Breast epithelium (tissue), 4 donors: ENCODE measurements around the gene INSYN2A. TPM values are rescaled to one million over a fixed set of nuclear protein-coding genes. Genes with fewer than 3 reads are reported as not detected.

ENCODE experiments used
- DNase-seq, 2 donors: peaks; one replicate each; pipeline ENCODE4 v3.0.0-alpha.2; 2019; ENCODE audit warnings: low spot score in 2 of 2
- H3K27ac ChIP-seq, 2 donors: fragments of 200-600 bp; sonication (generic) in 1 of 2; one replicate each; pipeline ENCODE4 v1.5.1; 2016 to 2019; ENCODE audit warnings: mild to moderate bottlenecking in 1 of 2
- H3K27me3 ChIP-seq, 2 donors: fragments of 200-600 bp; sonication (generic) in 1 of 2; one replicate each; pipeline versions ENCODE4 v1.5.1 to v1.6.0; 2017 to 2019; ENCODE audit warnings: control low read depth in 1 of 2, mild to moderate bottlenecking in 1 of 2
- H3K36me3 ChIP-seq: fragments of 200-600 bp; one replicate; pipeline ENCODE4 v1.5.1; 2019
- H3K4me1 ChIP-seq, 2 donors: fragments of 200-600 bp; sonication (generic); one replicate each; pipeline ENCODE4 v1.5.1; 2016 to 2019; ENCODE audit warnings: control low read depth in 1 of 2
- H3K4me3 ChIP-seq, 3 donors: fragments of 200-600 bp; sonication (generic); 1 replicate in 2 of 3; 2 replicates in 1 of 3; pipeline ENCODE4 v1.5.1; 2016 to 2019; ENCODE audit warnings: mild to moderate bottlenecking in 3 of 3, moderate library complexity in 2 of 3
- H3K9me3 ChIP-seq, 2 donors: fragments of 200-600 bp; sonication (generic) in 1 of 2; one replicate each; pipeline ENCODE4 v1.5.1; 2016 to 2019; ENCODE audit warnings: control low read depth in 1 of 2
- POLR2A ChIP-seq: fragments of 450-650 bp; IDR thresholded peaks from one replicate; pipeline ENCODE4 v1.6.1; 2016; ENCODE audit warnings: antibody characterized with exemption, mild to moderate bottlenecking, moderate library complexity
- POLR2AphosphoS5 ChIP-seq, 3 donors: sonication (generic); formaldehyde crosslinking; IDR thresholded peaks; one replicate each; pipeline ENCODE4 v1.6.1; 2017; ENCODE audit warnings: antibody characterized with exemption in 3 of 3
- intact Hi-C: fragments of 100-400 bp; cut with DNase I; formaldehyde crosslinking; loops from one replicate; pipeline ENCODE4 v1.15.1; 2023; ENCODE audit warnings: low total_unique reads
- total RNA-seq, 3 donors: library from RNA; depleted of rRNA; stranded (reverse); fragments of >200 nt; gene quantifications; one replicate each; pipeline ENCODE4 v1.1.0, GENCODE V29; 2016
- TF ChIP-seq, protein P1 (sequence below), 3 donors: fragments of 450-650 bp; IDR thresholded peaks; one replicate each; pipeline ENCODE4 v1.5.1; 2016 to 2017; ENCODE audit warnings: antibody characterized with exemption in 3 of 3, mild to moderate bottlenecking in 3 of 3, moderate library complexity in 3 of 3

Gene INSYN2A
- total RNA-seq, 3 donors from 2014 or later, result 0.16 to 5.9 TPM; not detected in 1

DNA sequence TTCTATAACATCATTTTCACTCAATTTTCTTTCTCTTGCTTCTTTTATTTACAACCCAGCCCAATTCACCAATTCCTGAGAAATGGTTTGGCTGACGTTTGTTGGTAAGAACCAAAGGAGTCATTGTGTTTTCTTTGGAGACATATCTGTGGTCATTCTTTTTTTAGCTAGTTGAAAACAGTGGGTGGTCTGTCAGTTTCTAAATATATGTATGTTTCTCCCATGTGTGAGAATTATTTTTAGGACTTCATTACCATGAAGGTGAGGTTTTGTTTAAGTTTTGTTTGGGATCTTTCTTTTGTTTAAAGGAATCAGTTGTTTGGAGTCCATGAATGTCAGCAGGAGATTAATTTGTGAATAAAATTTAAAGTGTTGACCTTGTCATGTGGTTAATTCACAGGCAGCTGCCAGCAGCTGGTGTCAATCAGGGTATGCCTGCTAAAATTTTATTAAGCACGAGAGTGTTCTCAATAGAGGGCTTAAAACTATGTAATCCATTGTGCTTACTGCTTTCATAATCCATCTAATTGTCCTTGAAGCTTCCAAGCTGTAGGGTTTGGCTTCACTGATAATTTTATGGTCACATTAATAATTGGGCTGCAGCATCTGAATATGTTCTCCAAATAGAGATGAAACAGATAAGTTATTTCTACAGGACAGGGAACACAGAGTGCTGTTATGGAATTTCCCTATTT, 38.7 kb downstream of the INSYN2A start:
- H3K27ac ChIP-seq, result peak overlapping the region in 1 of 2 donors; percentile 37

DNA sequence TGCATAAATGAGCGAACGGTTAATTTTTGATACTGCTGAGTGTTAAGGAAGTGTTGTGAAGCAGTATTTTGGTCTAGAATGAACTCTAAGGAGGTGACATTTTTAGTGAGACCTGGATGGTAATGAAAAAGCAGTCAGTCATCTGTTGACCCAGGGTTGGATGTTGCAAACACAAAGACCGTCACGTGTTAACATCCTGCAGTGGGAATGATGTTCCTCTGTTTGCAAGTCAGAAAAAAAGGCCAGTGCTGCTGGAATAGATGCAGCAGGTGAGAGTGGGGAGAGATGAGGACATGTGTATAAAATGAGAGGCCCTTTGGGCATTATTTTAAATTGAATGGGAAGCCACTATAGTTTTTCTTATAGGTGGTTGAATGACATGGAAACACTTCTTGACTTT, 39.3 kb downstream of the INSYN2A start:
- peaks cover 0 to 12% of the 10 kb centered on the region in 2 donors for H3K4me1 ChIP-seq
- H3K9me3 ChIP-seq, result no peaks in the 10 kb centered on the region
- no peaks in the 10 kb centered on the region for H3K27me3 ChIP-seq
- no peaks in the 10 kb centered on the region for H3K36me3 ChIP-seq
- TF ChIP-seq POLR2AphosphoS5 (IDR thresholded peaks at IDR 0.05), result no peak
- TF ChIP-seq POLR2A, result no peak
- TF ChIP-seq, protein P1, sequence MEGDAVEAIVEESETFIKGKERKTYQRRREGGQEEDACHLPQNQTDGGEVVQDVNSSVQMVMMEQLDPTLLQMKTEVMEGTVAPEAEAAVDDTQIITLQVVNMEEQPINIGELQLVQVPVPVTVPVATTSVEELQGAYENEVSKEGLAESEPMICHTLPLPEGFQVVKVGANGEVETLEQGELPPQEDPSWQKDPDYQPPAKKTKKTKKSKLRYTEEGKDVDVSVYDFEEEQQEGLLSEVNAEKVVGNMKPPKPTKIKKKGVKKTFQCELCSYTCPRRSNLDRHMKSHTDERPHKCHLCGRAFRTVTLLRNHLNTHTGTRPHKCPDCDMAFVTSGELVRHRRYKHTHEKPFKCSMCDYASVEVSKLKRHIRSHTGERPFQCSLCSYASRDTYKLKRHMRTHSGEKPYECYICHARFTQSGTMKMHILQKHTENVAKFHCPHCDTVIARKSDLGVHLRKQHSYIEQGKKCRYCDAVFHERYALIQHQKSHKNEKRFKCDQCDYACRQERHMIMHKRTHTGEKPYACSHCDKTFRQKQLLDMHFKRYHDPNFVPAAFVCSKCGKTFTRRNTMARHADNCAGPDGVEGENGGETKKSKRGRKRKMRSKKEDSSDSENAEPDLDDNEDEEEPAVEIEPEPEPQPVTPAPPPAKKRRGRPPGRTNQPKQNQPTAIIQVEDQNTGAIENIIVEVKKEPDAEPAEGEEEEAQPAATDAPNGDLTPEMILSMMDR (IDR thresholded peaks at IDR 0.05), result no peak
- no peak for DNase-seq
- intact Hi-C loops, result no loop called here
- H3K4me3 ChIP-seq, result no peak overlapping the region
- peak overlapping the region in 1 of 2 donors; percentile 4 for H3K27ac ChIP-seq

More for the DNA sequence above, 38.7 kb downstream of the INSYN2A start:
- Histone ChIP-seq H3K27me3 (no peaks in the 10 kb centered on the region), H3K4me3 (no peak overlapping the region), H3K4me1 (peaks cover 0 to 8% of the 10 kb centered on the region in 2 donors), H3K36me3 (no peaks in the 10 kb centered on the region), H3K9me3 (no peaks in the 10 kb centered on the region)
- no peak for DNase-seq
- no peak for TF ChIP-seq POLR2A
- no peak for TF ChIP-seq POLR2AphosphoS5 (IDR thresholded peaks at IDR 0.05)
- TF ChIP-seq, protein P1 (IDR thresholded peaks at IDR 0.05), result no peak
- intact Hi-C loops, result no loop called here

DNA sequence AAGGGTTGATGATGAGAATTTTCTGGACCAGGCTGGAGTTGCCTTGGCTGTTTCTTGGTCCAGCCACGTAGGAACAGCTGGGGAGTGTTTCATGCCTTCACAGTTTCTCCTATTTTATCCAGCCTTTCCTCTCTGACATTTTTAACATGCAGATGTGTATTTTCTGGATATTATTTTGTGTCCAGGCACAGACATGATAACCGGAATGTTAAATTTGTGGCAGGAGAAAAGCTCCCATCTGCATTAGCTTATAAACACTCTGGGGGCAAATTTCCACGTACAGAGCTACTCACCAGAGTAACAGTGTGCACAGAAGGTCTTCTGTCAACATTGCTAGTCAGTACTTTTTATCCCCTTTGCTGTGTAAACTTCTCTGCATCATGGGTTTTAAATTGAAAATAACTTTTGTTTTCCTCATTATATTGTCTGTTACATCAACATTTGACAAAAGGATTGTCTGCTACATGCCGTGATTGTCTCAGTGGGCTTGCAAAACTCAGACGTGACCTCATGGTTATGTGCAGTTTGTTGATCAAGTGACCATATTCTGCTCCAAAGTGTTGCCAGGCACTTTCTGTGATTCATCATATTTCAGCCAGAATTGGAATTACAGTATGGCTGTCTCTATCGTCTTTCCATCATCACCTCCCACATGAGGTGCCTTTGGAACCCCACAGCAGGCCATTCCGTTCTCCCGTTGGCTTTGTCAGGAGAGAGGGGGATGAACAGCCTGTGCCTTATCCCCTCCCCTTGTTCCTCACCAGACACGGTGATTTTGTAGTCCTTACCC, 41.4 kb downstream of the INSYN2A start:
- Histone ChIP-seq H3K36me3 (no peaks in the 10 kb centered on the region), H3K9me3 (no peaks in the 10 kb centered on the region), H3K27ac (no peak overlapping the region), H3K4me3 (no peak overlapping the region), H3K4me1 (peaks cover 0 to 12% of the 10 kb centered on the region in 2 donors), H3K27me3 (no peaks in the 10 kb centered on the region)
- no peak for DNase-seq
- intact Hi-C loops, result no loop called here
- TF ChIP-seq, protein P1 (IDR thresholded peaks at IDR 0.05), result no peak
- no peak for TF ChIP-seq POLR2AphosphoS5 (IDR thresholded peaks at IDR 0.05)
- TF ChIP-seq POLR2A, result no peak

DNA sequence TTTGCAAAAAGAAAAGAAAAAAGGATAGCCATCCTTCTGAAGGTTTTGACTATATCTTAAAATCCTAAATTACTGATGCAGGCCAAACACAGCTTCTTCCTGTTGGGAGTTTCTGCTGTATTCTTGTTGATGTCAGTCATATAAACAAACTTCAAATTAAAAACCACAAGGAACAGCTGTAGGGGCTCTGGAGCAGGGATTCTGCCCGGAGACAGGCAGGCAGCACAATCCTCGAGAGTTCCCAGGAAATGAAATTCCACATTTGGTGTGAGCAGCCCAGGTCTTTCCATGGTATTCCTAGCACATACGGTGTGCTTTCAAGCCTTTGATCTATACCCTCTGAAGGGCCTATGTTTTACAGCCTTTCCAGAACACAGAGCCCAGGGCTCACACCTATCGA, 43.2 kb downstream of the INSYN2A start:
- TF ChIP-seq POLR2AphosphoS5 (IDR thresholded peaks at IDR 0.05), result no peak
- TF ChIP-seq, protein P1 (IDR thresholded peaks at IDR 0.05), result no peak
- no peak for TF ChIP-seq POLR2A
- intact Hi-C loops, result no loop called here
- H3K27me3 ChIP-seq, result no peaks in the 10 kb centered on the region
- H3K4me3 ChIP-seq, result no peak overlapping the region
- H3K36me3 ChIP-seq, result no peaks in the 10 kb centered on the region
- H3K9me3 ChIP-seq, result no peaks in the 10 kb centered on the region
- peaks cover 0 to 12% of the 10 kb centered on the region in 2 donors for H3K4me1 ChIP-seq
- no peak for DNase-seq
- no peak overlapping the region for H3K27ac ChIP-seq
